CD4-positive, alpha-beta T cell treated with Interleukin-15 for 4 hours (primary cell): Measurements from ENCODE around the gene UTP11.

ENCODE experiments used
- DNase-seq: peaks from one replicate; pipeline ENCODE4 v3.0.0-alpha.2; 2020; ENCODE audit warnings: low spot score

Gene UTP11

DNA sequence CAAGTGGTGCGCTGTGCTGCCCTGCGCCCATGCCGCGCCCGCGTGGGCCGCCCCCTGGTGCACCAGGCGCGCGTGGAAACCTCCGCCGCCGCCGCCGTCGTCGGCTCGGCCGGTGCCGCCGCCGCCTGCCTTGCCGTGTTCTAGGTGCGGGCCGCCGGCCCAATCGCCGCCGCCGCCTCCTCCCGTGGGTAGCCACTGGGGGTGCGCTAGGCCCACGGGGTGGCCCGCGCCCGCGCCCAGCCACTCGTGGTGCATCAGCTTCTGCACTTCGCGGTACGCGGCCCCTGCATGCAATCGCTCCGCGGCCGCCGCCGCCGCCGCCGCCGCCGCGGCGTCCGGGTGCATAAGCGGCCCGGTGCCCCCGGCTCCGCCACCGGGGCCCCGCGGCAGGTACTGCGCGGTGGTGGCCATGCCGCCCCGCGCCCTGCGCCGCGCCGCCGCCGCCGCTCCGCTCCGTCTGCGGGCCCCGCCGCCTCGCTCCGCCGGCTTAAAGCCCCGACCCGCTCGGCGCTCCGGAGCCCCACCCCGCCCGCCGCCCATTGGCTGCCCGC lies 33.9 kb downstream of the UTP11 start, which contains the start of gene POU3F1:
Gene POU3F1, minus strand, starts transcription at position 461 of the 551 bp plus-strand sequence. Its CDS starts 50 bp downstream, at position 411.
- no peak for DNase-seq

DNA sequence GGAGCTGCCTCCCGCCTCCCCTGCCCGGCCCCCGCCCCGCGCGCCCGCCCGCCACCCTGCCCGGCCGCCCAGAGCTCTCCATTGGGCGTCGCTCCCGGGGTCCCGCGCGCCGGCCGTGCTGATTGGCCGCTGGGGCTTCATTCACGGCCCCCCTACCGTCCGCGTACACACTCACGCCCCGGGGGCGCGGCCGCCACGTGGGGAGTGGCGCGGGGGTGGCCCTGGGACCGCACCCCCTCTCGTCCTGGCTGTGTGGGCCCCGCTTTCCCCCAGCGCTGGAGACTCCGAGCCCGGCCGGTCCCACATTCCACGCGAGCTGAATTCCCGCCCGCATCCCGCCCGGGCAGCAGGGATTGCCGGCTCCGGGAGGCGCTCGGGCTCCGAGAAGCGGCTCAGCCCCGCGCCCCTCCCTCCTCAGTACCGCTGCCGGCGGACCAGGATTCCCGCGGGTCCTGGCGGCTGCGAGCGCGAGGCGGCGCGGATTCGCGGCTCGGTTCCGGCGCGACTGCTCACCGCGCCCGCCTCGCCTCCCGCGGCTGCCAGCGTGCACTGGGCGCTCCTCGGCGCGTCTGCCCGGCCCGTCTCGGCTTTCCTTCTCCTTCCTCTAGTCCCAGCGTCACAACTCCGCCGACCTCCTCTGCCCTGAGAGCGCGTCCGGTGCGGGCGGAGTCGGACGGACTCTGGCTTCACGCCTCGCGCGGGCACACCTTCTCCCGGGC lies 34.5 kb downstream of the UTP11 start:
- peak; percentile 83 for DNase-seq

DNA sequence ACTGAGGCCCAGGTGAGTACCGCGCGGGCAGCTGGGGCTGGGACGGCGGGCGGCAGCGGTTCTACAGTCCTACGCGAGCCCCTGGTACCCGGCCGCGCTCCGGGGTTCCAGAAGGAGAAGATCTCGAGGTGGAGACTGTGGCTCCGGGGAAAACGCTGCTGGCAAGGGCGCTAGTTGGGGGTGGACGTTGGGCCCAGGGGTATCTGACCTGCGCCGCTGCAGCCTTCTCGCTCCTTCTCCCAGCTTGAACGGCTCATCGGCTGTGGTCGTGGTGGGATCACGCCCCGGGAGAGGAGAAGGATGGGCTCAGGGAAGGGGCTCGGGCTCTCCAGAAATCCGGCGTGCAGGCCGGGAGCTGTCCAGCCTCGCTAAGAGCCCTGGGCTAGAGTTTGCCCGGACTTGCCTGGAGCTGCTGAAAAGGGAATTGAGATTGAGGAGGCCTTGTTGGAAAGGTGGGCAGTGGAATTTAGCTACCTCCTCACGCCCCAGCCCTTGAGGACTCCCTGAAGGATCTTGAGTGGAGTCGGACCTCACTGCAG lies 35.1 kb downstream of the UTP11 start:
- no peak for DNase-seq

DNA sequence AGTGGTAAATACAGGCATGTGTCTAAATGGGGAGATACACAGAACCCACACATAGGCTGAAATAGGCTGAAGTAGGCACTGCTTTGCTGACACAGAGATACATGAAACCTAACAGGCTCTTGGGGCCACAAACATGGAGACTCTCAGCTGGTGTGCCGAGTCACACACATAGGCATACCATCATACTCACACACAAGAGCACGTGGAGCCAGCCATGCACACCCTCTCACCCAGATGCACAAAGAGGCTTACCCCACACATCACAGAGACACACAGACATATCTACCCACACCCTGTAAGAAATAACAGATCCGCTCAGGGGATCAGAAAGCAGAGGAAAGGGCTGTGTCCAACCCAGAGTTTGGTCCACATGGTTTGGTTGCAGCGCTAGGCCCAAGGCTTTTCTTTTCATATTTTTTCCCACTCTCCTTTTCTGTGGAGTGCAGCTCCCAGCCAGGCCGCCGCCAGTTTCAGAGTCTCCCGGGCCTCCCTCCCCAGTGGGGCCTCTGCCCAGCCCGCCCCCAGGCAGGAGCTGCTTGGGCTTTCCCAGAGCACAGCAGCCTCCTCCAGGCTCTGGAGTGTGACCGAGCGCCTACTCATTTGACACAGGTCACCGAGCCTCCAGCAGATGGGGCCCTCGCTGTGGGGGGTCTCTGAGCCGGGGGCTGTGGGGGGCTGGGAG lies 38.0 kb downstream of the UTP11 start:
- DNase-seq, result no peak

DNA sequence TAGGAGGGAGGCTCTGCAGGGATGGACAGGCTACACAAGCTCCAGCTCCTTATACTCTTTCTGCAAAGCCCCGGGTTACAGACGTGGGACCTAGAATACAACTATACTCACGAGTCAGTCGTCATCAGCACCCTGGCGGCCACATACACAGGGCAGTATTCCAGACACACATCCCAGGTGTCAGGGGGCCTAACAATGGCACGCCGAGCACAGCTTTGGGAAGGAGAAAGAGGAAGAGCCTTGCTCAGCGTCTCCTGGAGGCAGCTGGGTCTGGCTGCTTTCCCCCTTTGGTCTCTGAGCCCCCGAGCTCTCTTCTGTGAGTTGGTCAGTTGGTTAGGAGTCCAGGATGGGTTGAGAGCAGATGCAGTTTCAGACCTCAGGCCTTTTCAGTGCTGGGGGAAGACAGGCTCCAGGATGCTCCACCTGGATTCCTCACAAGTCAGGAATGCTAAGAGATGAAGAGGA lies 38.6 kb downstream of the UTP11 start:
- DNase-seq, result no peak

DNA sequence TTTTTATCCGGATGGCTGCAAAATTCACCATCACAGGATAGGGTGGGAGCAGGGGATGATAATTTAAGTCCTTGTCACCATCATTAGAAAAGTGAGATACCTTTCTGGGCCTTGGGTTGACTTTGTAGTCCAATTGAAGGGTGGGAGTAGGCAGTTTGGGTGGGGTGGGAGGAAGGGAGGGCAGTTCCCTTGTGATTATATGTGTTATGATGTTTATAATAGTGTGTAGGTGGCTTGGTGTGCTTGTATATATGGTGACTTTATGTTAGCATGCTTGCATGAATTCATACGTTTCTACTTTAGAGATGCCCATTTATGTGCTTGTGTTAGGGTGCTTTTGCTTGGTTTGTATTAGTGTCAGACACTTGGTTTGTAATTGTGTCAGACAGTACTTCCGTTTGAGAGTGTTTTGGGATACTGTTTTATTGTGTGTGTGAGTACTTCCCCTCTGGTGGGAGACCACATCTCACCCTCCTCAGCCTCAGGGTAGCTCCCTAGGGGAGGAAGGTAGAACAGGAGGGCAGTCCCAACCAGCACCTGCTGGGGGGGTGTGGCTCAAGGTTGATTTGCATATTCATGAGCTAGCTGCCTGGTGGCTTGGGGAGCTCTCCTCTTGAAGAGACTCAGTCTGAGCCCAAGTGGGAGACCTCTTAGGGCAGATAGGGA lies 40.3 kb downstream of the UTP11 start:
- DNase-seq, result peak; percentile 7

DNA sequence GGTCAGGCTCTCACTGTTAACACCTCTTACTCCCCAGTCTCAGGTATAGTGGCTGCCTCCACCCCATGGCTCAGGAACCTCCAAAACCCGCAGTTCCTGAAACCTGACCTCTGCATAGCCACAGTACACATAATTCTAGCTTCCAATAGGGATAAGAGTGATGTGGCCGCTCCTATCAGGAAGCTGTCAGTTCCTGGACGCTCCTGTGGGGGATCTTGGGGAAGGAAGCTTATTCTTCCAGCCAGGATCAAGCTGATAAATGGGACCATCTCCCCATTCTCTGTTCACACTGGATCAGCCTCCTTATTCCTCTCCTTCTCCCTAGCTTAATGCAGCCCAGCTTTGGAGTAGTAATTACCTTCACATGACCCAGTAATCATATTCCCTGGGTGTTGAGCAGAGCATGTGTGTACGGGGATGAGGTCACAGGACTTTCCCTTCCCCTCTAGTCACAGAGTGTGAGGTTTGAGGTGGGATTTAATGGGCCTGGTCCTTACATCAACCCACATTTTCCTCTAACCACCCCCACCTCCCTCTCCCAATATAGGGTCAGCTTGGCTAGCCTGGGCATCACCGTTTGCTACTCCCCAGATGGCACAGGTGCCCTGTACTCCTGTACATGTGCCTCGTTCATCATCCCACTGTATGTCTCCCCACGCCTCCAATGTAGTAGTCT lies 41.0 kb downstream of the UTP11 start:
- DNase-seq, result no peak

DNA sequence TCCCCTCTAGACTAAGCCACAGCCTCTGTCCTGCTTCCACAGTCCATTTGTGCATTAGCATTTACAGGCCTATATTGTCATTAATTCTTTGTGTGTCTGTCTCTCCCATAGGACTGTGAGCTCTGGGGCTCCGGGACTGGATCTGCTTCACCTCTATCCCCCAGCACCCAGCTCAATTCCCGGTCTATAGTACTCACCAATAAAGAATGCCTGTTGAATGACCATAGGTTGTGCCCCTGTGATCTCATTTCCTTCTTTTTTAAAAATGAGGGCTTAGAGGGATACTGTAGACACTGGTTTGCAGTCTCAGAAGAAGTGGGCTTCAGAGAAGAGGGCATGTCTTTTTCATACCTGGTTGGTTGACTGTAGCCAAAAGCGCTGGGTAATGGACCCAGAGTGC lies 42.9 kb downstream of the UTP11 start:
- DNase-seq, result no peak

DNA sequence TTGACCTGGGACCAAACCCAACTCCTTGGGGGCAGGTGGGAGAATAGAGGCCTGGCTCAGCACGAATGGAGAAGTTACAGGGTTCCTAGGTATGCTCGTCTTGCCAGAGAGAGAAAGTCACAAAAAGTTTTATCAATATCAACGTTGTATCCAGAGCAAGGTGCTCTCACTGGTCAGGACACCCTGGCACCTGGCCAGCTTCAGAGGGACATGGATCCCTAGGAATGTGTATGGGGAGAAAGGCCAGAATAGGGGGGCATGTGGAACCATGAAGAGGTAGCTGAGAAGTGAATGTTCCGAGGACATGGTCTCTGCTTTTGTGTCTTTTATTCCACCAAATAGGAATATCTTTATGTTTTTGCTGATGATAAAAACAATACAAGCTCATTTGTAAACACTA lies 43.4 kb downstream of the UTP11 start:
- DNase-seq, result no peak

DNA sequence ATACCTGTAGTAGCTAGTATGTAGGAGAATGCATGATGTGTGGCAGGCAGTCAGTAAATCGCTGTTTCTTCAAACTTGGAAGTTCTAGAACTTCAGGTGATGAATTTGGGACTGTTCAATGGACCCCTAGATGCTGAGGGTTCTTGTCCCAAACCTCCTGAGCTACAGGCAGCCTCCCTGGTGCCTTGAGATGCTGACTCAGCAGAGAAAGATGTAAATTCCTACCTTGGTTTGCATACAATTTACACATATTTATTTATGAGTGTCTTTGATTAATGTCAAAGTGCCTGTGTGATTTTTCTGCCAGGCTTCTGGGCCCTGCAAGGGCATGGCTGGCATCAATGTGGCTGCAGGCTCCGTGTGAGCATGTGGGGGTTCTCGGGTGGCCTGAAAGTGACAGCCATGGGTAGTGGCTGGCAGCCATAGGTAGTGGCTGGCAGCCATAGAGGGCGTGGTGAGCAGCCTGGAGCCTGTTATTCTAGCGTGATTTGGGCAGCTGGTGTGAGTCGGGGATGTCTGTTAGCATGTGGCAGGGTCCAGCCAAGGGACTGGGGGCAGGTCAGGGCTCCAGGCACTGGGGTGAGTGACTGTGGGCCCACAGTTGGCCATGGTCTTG lies 47.2 kb downstream of the UTP11 start:
- no peak for DNase-seq

DNA sequence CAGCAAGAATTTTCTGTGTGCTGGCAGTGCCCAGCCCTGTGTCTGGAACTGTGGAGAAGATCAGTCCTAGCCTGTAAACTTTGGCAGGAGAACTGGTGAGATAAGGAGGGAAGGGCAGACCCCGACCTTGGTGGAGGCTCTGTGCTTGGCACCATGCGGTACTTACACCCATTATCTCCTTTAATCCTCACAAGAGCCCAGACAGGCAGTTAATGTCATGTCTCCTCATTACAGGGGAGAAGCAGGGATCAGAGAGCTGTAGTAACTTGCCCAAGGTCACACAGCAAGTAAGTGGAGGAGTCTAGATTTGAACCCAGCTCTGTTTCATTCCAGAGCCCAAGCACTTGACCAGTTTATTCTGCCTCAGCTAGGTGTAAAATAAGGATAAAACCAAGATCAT lies 48.0 kb downstream of the UTP11 start:
- no peak for DNase-seq

DNA sequence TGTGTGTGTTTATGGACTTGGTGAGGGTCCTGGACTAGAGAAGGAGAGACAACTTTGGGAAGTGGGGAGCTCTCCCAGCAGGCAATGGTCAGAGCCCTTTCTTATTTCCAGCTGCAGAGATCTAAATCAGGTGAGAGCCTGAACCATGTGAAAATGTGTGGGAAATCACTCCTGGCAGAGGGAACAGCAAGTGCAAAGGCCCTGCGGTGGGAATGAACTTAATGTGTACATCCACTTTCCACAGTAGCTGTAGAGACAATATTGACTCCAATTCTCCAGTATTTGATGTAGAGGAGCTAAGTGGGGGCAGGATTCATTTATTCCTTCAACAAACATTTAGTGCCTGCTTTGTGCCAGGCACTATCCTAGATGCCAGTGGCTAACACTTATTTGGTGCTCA lies 48.8 kb downstream of the UTP11 start:
- no peak for DNase-seq

DNA sequence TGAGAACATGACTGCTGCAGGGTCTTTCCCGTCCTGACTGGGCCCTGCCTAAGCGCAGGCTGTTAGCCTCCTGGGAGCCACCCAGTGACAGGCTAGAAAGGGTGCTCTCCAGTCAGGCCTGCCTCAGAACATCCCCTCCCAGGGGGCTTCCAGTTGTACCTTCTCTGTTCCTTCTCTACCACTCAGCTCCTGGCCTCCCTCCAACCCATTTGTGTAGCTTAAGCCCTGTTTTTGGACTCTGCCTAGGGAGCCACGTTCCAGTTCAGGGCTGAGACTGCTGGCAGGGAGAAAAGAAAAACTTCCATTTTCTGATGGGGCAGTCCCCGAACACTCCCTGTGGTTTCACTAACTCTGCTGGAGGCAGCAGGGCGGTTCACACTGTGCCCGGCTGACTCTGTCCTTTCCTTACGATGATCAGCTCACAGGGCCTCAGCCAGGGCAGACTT lies 49.4 kb downstream of the UTP11 start:
- DNase-seq, result no peak

DNA sequence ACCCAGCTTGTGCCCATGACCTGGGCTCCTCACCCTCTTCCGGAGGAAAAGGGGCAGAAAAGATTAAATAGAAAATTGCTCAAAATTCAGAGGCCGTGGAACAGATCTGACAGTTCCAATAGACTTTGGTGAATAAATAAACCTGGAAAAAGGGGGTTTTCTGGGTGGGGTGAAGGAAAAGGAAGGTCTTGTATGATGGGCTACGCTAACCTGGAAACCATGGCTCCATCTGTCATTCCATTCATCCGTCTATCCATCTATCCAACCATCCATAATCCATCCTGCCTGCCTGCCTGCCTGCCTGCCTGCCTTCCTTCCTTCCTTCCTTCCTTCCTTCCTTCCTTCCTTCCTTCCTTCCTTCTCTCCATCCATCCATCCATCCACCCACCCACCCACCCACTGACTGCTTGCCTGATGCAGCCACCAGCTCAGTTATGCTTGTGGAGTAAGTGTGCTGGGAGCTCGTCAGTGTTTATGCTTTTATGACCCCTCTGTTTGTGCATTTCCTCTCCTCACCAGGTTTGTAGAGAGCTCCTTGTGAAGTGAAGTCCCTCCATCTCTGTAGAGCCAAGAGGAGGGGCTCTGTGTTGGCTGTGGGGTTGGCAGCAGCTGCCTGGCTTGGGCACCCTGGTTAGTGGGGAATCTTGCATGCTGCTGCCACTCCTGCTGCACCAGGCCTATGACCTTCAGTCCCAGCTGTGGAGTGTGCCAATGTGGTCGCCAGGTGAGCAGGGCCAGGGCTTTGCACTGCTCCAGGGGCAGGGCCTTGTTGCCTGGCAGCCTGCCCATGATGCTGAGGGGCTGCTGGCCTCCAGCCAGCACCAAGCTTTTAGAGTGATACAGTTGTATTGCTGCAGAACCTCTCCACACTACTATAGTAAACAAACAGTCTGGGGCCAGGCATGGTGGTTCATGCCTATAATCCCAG lies 50.1 kb downstream of the UTP11 start:
- DNase-seq, result no peak

DNA sequence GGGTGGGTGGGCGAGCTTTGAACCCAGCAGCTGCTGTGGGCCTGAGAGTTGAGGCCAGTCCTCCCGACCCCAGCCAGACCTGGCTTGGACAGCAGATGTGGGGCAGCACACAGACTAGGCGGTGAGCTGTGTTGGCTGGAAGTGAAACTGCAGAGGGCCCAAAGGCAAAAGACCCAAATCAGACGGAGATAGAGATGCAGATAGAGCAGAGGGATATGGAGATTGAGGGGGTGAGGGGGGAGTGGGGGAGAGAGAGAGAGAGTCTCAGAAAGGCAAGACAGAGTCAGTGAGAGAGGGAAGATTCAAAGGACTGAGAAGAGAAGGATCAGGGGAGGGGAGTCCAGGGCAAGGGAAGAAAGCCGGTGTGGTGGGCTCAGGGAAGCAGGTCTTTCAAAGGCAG lies 51.1 kb downstream of the UTP11 start:
- no peak for DNase-seq

DNA sequence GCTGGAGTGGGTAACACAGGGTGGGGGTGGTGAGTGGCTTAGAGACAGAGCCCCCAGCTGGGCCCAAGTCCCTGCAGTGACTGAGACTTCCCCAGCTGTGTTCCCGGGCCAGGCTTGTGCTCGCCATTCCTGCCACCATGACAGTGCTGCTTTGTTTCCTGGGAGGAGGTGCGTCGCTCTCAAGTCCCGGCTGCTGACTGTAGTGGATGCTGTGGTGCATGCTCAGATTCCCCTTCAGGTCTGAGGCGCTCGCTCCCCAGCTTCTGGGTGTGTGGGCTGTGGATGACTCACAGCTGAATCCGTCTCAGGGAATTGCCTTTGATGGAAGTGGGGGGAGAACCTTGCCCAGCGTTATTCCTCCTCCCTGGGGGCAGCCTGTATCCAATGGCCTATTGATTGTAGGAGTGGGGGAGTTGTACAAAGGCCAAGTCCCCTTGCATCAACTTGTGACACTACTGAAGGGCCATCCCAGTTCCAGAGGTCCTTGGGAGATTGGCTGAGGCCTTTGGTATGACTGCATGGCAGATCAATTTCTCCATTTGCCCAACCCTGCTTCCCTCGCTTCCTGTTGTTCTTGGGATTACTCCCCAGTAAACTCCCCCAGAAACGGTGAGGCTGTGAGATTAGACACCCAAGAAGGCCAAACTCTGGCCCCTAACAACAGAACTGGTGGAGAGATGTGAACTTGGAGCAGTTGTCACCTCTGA lies 51.8 kb downstream of the UTP11 start:
- no peak for DNase-seq

DNA sequence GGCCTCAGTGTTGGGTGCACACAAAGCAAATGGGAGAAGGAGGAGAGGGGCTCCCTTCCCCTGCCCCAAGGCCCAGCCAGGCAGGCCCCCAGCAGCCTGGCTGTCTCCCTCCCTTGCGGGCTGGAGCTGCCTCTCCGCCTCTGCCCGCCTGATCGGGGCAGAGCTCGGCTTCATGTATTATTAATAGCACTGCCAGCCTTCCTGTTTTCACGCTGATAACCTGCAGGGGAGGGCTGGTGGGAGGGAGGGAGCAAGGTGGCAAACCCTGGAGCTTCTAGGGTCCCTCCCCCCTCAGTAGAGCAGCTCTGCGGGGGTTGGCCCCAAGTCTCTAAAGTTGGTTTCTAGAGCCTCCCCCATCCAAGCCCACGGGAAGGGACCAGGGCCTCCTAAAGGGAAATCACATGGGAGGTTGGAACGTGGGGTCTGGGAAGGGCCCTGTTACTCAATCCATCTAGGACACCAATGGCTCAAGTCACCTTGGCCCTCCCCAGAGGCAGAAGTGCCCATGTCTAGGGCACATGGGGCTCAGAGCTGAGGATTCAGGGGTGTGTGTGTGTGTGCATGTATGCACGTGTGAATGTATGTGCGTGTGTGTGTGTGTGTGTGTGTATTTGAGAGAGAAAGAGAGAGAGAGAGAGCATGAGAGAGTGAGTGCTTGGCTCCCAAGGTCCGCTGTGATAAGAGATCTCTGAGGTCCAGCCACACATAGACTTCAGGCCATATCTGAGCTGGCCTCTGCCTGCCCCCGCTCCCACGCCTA lies 55.9 kb downstream of the UTP11 start:
- DNase-seq, result no peak

DNA sequence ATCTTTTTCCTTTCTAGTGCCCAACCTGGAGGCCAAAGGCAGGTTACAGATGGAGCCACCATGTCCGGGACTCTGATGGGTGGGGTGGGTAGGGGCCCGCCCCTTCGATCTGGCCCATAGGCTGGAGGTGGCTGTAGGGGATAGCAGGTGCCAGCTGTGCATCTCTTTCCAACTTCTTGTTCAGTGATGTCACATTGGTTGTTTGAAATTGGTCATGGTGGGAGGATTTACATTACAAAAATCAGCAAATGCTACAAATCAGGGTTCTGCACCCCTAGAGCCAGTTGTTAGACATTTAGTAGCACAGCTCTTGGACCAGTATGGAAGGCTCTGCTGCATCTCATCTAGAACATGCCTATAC lies 56.4 kb downstream of the UTP11 start:
- DNase-seq, result no peak
